HG03025 (cell line): ENCODE measurements around the gene SAMSN1.

Experiments
- ATAC-seq: cut with Tn5 transposase; IDR thresholded peaks from one replicate; pipeline ENCODE4 v1.9.1; 2021; ENCODE audit warnings: mild to moderate bottlenecking, moderate library complexity; ENCODE audit not compliant: unreplicated experiment, low FRiP score

The SAMSN1 gene

DNA sequence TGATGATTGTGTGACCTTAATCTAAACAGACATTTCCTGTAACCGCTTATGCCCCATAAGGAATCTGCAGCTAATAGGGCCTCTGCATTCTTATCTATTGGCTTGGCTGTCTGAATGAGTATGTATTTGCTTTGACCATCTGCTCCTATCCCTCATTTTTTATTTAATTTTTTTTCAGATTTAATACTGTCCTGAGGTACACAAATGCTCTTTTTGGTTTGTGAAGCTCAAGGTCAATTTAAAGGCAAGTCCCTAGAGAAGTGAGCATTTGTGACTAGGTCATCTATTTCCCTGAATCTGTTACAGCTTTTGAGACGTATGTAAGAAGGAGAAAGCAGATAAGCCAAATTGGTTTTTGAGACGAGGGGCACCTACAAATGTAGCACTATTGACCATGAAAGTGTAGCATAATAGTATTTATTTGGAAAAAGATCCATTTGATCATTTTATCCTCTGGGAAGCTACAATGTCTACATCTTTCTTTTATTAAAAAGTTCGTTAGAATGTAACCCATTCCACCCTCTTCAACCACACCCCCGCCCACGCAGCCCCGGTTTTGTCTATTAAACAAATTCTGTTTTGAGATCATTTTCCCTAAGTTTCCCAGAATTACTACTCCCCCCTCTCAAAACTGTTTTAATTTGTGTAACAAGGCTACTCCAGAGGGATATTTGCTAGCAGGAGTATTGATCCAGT, 93.9 kb downstream of the SAMSN1 start:
- no peak for ATAC-seq

DNA sequence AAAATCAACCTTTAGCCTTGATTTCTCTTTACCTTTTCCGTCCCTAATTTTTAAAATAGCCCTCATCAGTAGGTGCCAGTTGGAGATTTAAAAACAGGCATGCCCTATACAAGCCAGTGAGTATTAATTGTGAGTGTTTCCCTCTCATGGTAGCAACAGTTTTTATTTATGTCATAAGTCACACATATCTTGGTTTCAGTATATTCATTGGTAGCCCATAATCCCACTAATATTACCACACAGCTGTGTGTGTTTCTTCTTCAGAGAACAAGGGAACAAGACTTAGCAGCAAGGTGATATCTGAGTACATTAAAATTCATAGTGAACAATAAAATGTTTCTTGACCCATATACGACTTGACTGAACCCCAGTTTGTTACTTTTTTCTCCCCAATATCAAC, 94.6 kb downstream of the SAMSN1 start:
- no peak for ATAC-seq

DNA sequence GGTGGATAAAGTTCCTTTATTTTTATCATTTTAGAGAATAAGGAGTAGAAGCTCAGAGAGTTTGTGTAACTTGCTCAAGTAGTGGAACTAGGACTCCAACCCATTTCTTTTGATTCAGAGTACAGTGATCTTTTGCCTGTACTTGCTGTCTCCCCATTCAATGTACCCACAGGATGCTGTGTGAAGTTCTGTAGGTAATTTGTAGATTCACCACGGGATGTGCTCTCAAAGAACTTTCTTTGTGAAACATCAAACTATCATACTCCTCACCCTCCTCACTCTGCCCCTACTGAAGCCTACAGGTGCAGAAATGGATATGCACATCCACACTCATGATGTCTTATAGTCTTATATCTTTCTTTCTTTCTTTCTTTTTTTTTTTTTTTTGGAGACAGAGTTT, 97.3 kb downstream of the SAMSN1 start:
- no peak for ATAC-seq

DNA sequence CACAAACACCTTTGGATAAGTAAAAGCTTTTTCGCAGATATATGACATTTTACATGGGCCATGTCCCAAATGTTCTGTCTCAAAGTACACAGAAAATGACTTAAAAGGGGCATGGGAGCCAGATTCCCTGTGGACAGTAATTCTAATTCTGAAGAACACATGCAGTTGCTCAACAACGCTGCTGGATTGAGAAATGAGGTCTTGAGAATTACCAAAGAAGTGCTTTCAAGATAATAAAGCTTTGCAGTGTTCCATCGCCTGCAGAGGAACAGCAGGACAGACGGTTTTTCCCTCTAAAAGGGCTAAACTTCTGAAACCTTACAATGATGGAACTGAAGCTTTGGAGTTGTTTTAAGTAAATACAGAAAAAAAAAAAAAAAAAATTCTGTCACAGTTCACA, 107.9 kb downstream of the SAMSN1 start:
- ATAC-seq, result no peak

GRCh38 chr21:14435423-14435822, 110.7 kb downstream of the SAMSN1 start:
- no peak for ATAC-seq
